ENCODE results near the gene C6orf47.

Gene C6orf47

GRCh38 chr6:31615748-31616147 lies 44.8 kb downstream of the C6orf47 start:
- DNase-seq (ENCODE audit: low read depth in 2 of 3, low spot score in 2 of 3): peak in 1 of 3 experiments; percentile 37

GRCh38 chr6:31614684-31615578 lies 45.6 kb downstream of the C6orf47 start, which contains the start of gene AIF1:
Gene AIF1, plus strand, starts transcription at chr6:31615234. Its CDS starts 96 bp downstream, at chr6:31615330.
- DNase-seq (ENCODE audit: low read depth in 2 of 3, low spot score in 2 of 3): no peak

- no peak for DNase-seq (ENCODE audit: low read depth in 2 of 3, low spot score in 2 of 3)
These were observed 46.4 kb downstream of the C6orf47 start for GRCh38 chr6:31614075-31614619.

GRCh38 chr6:31610968-31611367 lies 49.6 kb downstream of the C6orf47 start:
- no peak for DNase-seq (ENCODE audit: low read depth in 2 of 3, low spot score in 2 of 3)

GRCh38 chr6:31609519-31610406 lies 50.8 kb downstream of the C6orf47 start:
- DNase-seq (ENCODE audit: low read depth in 2 of 3, low spot score in 2 of 3): no peak

All from activated CD8-positive, alpha-beta memory T cell treated with anti-CD3 and anti-CD28 coated beads for 48 hours (primary cell).